ENCODE measurements around the gene ZFAND4. TPM values are rescaled to one million over a fixed set of nuclear protein-coding genes. Genes with fewer than 3 reads are reported as not detected.
"Not testable (repeated sequence)": the region's sequence is repeated elsewhere in the genome, so short reads cannot be mapped to it uniquely, and the experiment has no call there.

The ZFAND4 gene
- total and polyA plus RNA-seq, 2 donors from 2014 or later, result 6.6 to 17.4 TPM

GRCh38 chr10:45675388-45675787 lies 2.8 kb upstream of the ZFAND4 start:
- no peaks in the 10 kb centered on the region for H3K36me3 ChIP-seq (ENCODE audit: control insufficient read depth in 2 of 3, insufficient read depth in 3 of 3, low read length in 3 of 3)
- intact Hi-C loops (cut with DNase I), result no loop called here
- no peaks in the 10 kb centered on the region for H3K27me3 ChIP-seq (ENCODE audit: control insufficient read depth, insufficient read depth, low read length)
- DNase-seq (no peak), FAIRE-seq (no peak)
- no peak overlapping the region for H3K4me3 ChIP-seq (ENCODE audit: low read length in 3 of 3)
- TF ChIP-seq CTCF (IDR thresholded peaks at IDR 0.05; ENCODE audit: borderline replicate concordance, extremely low read depth, insufficient read depth), result no peak
- H3K4me1 ChIP-seq (ENCODE audit: control insufficient read depth in 2 of 3, insufficient read depth in 2 of 3, low read depth in 1 of 3, low read length in 3 of 3), result peaks cover 0 to 7% (median 4%) of the 10 kb centered on the region in 3 donors
- no peak overlapping the region for H3K9ac ChIP-seq (ENCODE audit: low read length in 3 of 3)
- no peak overlapping the region for H3K27ac ChIP-seq (ENCODE audit: low read depth in 2 of 2, low read length in 2 of 2)
- no peaks in the 10 kb centered on the region for H3K9me3 ChIP-seq (ENCODE audit: control insufficient read depth in 2 of 3, insufficient read depth in 1 of 3, low read length in 3 of 3)

- Histone ChIP-seq H3K27me3 (ENCODE audit: control insufficient read depth, insufficient read depth, low read length) (no peaks in the 10 kb centered on the region), H3K4me1 (ENCODE audit: control insufficient read depth in 2 of 3, insufficient read depth in 2 of 3, low read depth in 1 of 3, low read length in 3 of 3) (peaks cover 0 to 7% (median 4%) of the 10 kb centered on the region in 3 donors), H3K9ac (ENCODE audit: low read length in 3 of 3) (peak overlapping the region; percentile 8 to 80 (median 17)), H3K36me3 (ENCODE audit: control insufficient read depth in 2 of 3, insufficient read depth in 3 of 3, low read length in 3 of 3) (no peaks in the 10 kb centered on the region), H3K9me3 (ENCODE audit: control insufficient read depth in 2 of 3, insufficient read depth in 1 of 3, low read length in 3 of 3) (no peaks in the 10 kb centered on the region), H3K27ac (ENCODE audit: low read depth in 2 of 2, low read length in 2 of 2) (peak overlapping the region; percentile 89 to 92), H3K4me3 (ENCODE audit: low read length in 3 of 3) (peak overlapping the region; percentile 46 to 93 (median 59))
- no peak for TF ChIP-seq CTCF (IDR thresholded peaks at IDR 0.05; ENCODE audit: borderline replicate concordance, extremely low read depth, insufficient read depth)
- intact Hi-C loops (cut with DNase I), result no loop called here
- FAIRE-seq, result no peak
- DNase-seq, result peak in 3 of 5 donors; percentile 26 to 53 (median 48)
Measured at GRCh38 chr10:45673074-45673648, 589 bp upstream of the ZFAND4 start.

- H3K4me1 ChIP-seq (ENCODE audit: control insufficient read depth in 2 of 3, insufficient read depth in 2 of 3, low read depth in 1 of 3, low read length in 3 of 3); intact Hi-C loops (cut with DNase I); H3K9ac ChIP-seq (ENCODE audit: low read length in 3 of 3); H3K27me3 ChIP-seq (ENCODE audit: control insufficient read depth, insufficient read depth, low read length); H3K9me3 ChIP-seq (ENCODE audit: control insufficient read depth in 2 of 3, insufficient read depth in 1 of 3, low read length in 3 of 3); DNase-seq; FAIRE-seq; H3K36me3 ChIP-seq (ENCODE audit: control insufficient read depth in 2 of 3, insufficient read depth in 3 of 3, low read length in 3 of 3); H3K27ac ChIP-seq (ENCODE audit: low read depth in 2 of 2, low read length in 2 of 2): not testable (repeated sequence)
- H3K4me3 ChIP-seq (ENCODE audit: low read length in 3 of 3), result peak overlapping the region; percentile 67 to 93 (median 90)
Measured at GRCh38 chr10:45671300-45671699, 1.3 kb downstream of the ZFAND4 start.

- DNase-seq; intact Hi-C loops (cut with DNase I); FAIRE-seq; H3K36me3 ChIP-seq (ENCODE audit: control insufficient read depth in 2 of 3, insufficient read depth in 3 of 3, low read length in 3 of 3); H3K27ac ChIP-seq (ENCODE audit: low read depth in 2 of 2, low read length in 2 of 2); H3K9ac ChIP-seq (ENCODE audit: low read length in 3 of 3); H3K9me3 ChIP-seq (ENCODE audit: control insufficient read depth in 2 of 3, insufficient read depth in 1 of 3, low read length in 3 of 3); H3K27me3 ChIP-seq (ENCODE audit: control insufficient read depth, insufficient read depth, low read length); H3K4me3 ChIP-seq (ENCODE audit: low read length in 3 of 3); H3K4me1 ChIP-seq (ENCODE audit: control insufficient read depth in 2 of 3, insufficient read depth in 2 of 3, low read depth in 1 of 3, low read length in 3 of 3): not testable (repeated sequence)
Measured at GRCh38 chr10:45669897-45670296, 2.7 kb downstream of the ZFAND4 start.
